Natural killer cell (primary cell): ENCODE results near the gene GFOD2. TPM values are rescaled to one million over a fixed set of nuclear protein-coding genes. Genes with fewer than 3 reads are reported as not detected.

Experiments
- ATAC-seq, 3 donors: fragments of 150-1000 bp in 2 of 3; fragments of 200-7000 bp in 1 of 3; cut with Tn5 transposase; 1 replicate in 1 of 3; 2 replicates in 2 of 3; pipeline ENCODE4 v1.10.0; 2021; ENCODE audit warnings: mild to moderate bottlenecking in 2 of 3, moderate library complexity in 2 of 3
- DNase-seq, 2 donors: peaks; one replicate each; pipeline versions ENCODE4 v3.0.0 to v3.0.0-alpha.2; 2013 to 2021; ENCODE audit warnings: mixed read lengths in 1 of 2
- H3K27ac ChIP-seq: one replicate; pipeline ENCODE4 v1.5.1; 2013; ENCODE audit warnings: mild to moderate bottlenecking, low read length
- H3K27me3 ChIP-seq: one replicate; pipeline ENCODE4 v1.6.1; 2013; ENCODE audit warnings: low read length; ENCODE audit not compliant: control insufficient read depth, insufficient read depth
- H3K36me3 ChIP-seq: one replicate; pipeline ENCODE4 v1.6.1; 2013; ENCODE audit warnings: low read length; ENCODE audit not compliant: control insufficient read depth, insufficient read depth
- H3K4me1 ChIP-seq: one replicate; pipeline ENCODE4 v1.6.1; 2013; ENCODE audit warnings: low read length; ENCODE audit not compliant: control insufficient read depth, insufficient read depth
- H3K4me3 ChIP-seq: one replicate; pipeline ENCODE4 v1.5.1; 2013; ENCODE audit warnings: low read length
- H3K9me3 ChIP-seq: one replicate; pipeline ENCODE4 v1.6.1; 2013; ENCODE audit warnings: low read length; ENCODE audit not compliant: control insufficient read depth, insufficient read depth
- H3K27ac Mint-ChIP-seq, 2 donors: one replicate each; pipeline ENCODE4 v1.8.0; 2022; ENCODE audit warnings: mild to moderate bottlenecking in 2 of 2, mixed read lengths in 2 of 2, moderate library complexity in 1 of 2
- H3K27me3 Mint-ChIP-seq, 2 donors: one replicate each; pipeline ENCODE4 v1.8.0; 2022; ENCODE audit warnings: low read depth in 2 of 2, mixed read lengths in 2 of 2
- H3K36me3 Mint-ChIP-seq: one replicate; pipeline ENCODE4 v1.8.0; 2022; ENCODE audit warnings: mixed read lengths
- H3K4me1 Mint-ChIP-seq, 2 donors: one replicate each; pipeline ENCODE4 v1.8.0; 2022; ENCODE audit warnings: mixed read lengths in 2 of 2
- H3K4me3 Mint-ChIP-seq: one replicate; pipeline ENCODE4 v1.8.0; 2022; ENCODE audit warnings: mild to moderate bottlenecking, moderate library complexity, mixed read lengths
- H3K9me3 Mint-ChIP-seq, 2 donors: one replicate each; pipeline ENCODE4 v1.8.0; 2022; ENCODE audit warnings: mixed read lengths in 2 of 2
- CTCF ChIP-seq: fragments of 200-600 bp; IDR thresholded peaks from one replicate; pipeline ENCODE4 v1.8.0; 2022; ENCODE audit warnings: antibody characterized with exemption
- WGBS: methylation state at CpG from one replicate; pipeline ENCODE4 v1.1.7; 2013; ENCODE audit warnings: missing lambda C conversion rate; ENCODE audit not compliant: insufficient coverage; 5-methylcytosine and 5-hydroxymethylcytosine counted together
- intact Hi-C: fragments of 100-400 bp; cut with micrococcal nuclease; formaldehyde crosslinking; loops from one replicate; pipeline ENCODE4 v1.14.2; 2022
- total RNA-seq, 4 donors: library from RNA; stranded (reverse); fragments of 120-200 nt in 1 of 4; gene quantifications; one replicate each; pipeline versions ENCODE4 v1.2.3 to v1.2.4, GENCODE V29; 2013 to 2022

Gene GFOD2
- total RNA-seq, 3 donors from 2014 or later (not counting 1 experiment from before 2014, with no cell fraction given): 6.5 to 10.9 (median 8.3) TPM

GRCh38 chr16:67657017-67657608, 62.0 kb downstream of the GFOD2 start:
- Mint-ChIP-seq H3K27ac (peak overlapping the region in 1 of 2 donors; percentile 22), H3K9me3 (no peaks in the 10 kb centered on the region), H3K27me3 (no peaks in the 10 kb centered on the region), H3K4me3 (no peak overlapping the region), H3K4me1 (peaks cover 0 to 34% of the 10 kb centered on the region in 2 donors), H3K36me3 (no peaks in the 10 kb centered on the region)
- ATAC-seq: no peak
- Histone ChIP-seq H3K4me3 (no peak overlapping the region), H3K4me1 (peaks cover 26% of the 10 kb centered on the region), H3K27me3 (no peaks in the 10 kb centered on the region), H3K27ac (no peak overlapping the region), H3K36me3 (peaks cover 27% of the 10 kb centered on the region), H3K9me3 (no peaks in the 10 kb centered on the region)
- 98% methylated on average over 14 of the region's 16 CpGs for WGBS
- DNase-seq: no peak
- no peak for TF ChIP-seq CTCF
- intact Hi-C loops: no loop called here

GRCh38 chr16:67656344-67657016, 62.6 kb downstream of the GFOD2 start:
- H3K27me3 ChIP-seq: no peaks in the 10 kb centered on the region
- no peaks in the 10 kb centered on the region for H3K9me3 ChIP-seq
- H3K27ac ChIP-seq: no peak overlapping the region
- no peak for TF ChIP-seq CTCF
- peaks cover 0 to 33% of the 10 kb centered on the region in 2 donors for H3K4me1 Mint-ChIP-seq
- H3K9me3 Mint-ChIP-seq: no peaks in the 10 kb centered on the region
- no peak overlapping the region for H3K4me3 Mint-ChIP-seq
- no peaks in the 10 kb centered on the region for H3K27me3 Mint-ChIP-seq
- no peak for DNase-seq
- H3K36me3 Mint-ChIP-seq: no peaks in the 10 kb centered on the region
- WGBS: 95% methylated on average over 9 of the region's 9 CpGs
- H3K27ac Mint-ChIP-seq: peak overlapping the region in 1 of 2 donors; percentile 22
- no peak overlapping the region for H3K4me3 ChIP-seq
- intact Hi-C loops: no loop called here
- no peak for ATAC-seq
- H3K4me1 ChIP-seq: peaks cover 21% of the 10 kb centered on the region
- peaks cover 34% of the 10 kb centered on the region for H3K36me3 ChIP-seq

GRCh38 chr16:67655363-67655762, 63.8 kb downstream of the GFOD2 start:
- Mint-ChIP-seq H3K36me3 (no peaks in the 10 kb centered on the region), H3K27ac (peak overlapping the region; percentile 6 to 61), H3K4me1 (peaks cover 0 to 26% of the 10 kb centered on the region in 2 donors), H3K27me3 (no peaks in the 10 kb centered on the region), H3K4me3 (no peak overlapping the region), H3K9me3 (no peaks in the 10 kb centered on the region)
- no peak overlapping the region for H3K27ac ChIP-seq
- WGBS: 87% methylated on average over 4 of the region's 4 CpGs
- H3K9me3 ChIP-seq: no peaks in the 10 kb centered on the region
- H3K27me3 ChIP-seq: no peaks in the 10 kb centered on the region
- no peak for DNase-seq
- H3K4me3 ChIP-seq: no peak overlapping the region
- no peak for ATAC-seq
- TF ChIP-seq CTCF: no peak
- intact Hi-C loops: no loop called here
- peaks cover 42% of the 10 kb centered on the region for H3K36me3 ChIP-seq
- H3K4me1 ChIP-seq: peaks cover 15% of the 10 kb centered on the region
